ENCODE measurements around the gene SGK2.
"Not testable (repeated sequence)": the region's sequence is repeated elsewhere in the genome, so short reads cannot be mapped to it uniquely, and the experiment has no call there.

The SGK2 gene

DNA sequence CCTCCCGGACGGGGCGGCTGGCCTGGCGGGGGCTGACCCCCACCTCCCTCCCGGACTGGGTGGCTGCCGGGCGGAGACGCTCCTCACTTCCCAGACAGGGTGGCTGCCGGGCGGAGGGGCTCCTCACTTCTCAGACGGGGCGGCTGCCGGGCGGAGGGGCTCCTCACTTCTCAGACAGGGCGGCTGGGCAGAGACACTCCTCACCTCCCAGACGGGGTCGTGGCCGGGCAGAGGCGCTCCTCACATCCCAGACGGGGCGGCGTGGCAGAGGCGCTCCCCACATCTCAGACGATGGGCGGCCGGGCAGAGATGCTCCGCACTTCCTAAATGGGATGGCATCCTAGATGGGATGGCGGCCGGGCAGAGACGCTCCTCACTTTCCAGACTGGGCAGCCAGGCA lies 48.5 kb downstream of the SGK2 start:
- H3K9me3 ChIP-seq (ENCODE audit: control insufficient read depth in 2 of 2, low read length in 2 of 2); H3K4me3 ChIP-seq (ENCODE audit: low read length in 2 of 2); H3K27ac ChIP-seq (ENCODE audit: low read length); H3K27me3 ChIP-seq (ENCODE audit: control insufficient read depth in 1 of 2, insufficient read depth in 2 of 2, low read length in 2 of 2); H3K4me1 ChIP-seq (ENCODE audit: control insufficient read depth, insufficient read depth, low read length); H3K9ac ChIP-seq (ENCODE audit: low read length in 2 of 2): not testable (repeated sequence)
- peaks cover 13 to 14% of the 10 kb centered on the region in 2 donors for H3K36me3 ChIP-seq (ENCODE audit: control insufficient read depth in 2 of 2, insufficient read depth in 2 of 2, low read length in 2 of 2)

DNA sequence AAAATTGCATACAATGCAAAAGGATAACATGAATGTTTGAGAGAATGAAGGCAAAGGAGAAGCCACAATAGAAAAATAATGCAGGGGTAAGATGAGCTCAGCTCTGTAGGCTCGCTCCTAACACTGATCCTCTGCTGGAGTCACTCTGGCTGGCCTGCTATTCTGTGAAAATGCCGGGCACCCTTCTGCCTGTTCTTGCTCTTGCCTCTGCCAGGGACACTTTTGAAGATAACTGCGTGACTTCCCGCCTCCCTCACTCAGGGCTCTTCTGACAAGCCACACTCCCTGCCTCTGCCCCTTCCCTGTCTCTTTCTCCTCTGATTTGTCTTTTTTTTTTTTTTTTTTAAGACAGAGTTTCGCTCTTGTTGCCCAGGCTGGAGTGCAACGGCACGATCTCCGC lies 72.8 kb downstream of the SGK2 start:
- H3K9ac ChIP-seq (ENCODE audit: low read length in 2 of 2) = no peak overlapping the region
- H3K27ac ChIP-seq (ENCODE audit: low read length) = no peak overlapping the region
- peaks cover 22 to 25% of the 10 kb centered on the region in 2 donors for H3K36me3 ChIP-seq (ENCODE audit: control insufficient read depth in 2 of 2, insufficient read depth in 2 of 2, low read length in 2 of 2)
- H3K9me3 ChIP-seq (ENCODE audit: control insufficient read depth in 2 of 2, low read length in 2 of 2) = no peaks in the 10 kb centered on the region
- no peaks in the 10 kb centered on the region for H3K4me1 ChIP-seq (ENCODE audit: control insufficient read depth, insufficient read depth, low read length)
- no peak overlapping the region for H3K4me3 ChIP-seq (ENCODE audit: low read length in 2 of 2)
- no peaks in the 10 kb centered on the region for H3K27me3 ChIP-seq (ENCODE audit: control insufficient read depth in 1 of 2, insufficient read depth in 2 of 2, low read length in 2 of 2)

Data from stomach smooth muscle (tissue), 2 donors.